GM10847 (cell line): ENCODE results near the gene EXT2.

ENCODE experiments used
- POLR2A ChIP-seq: IDR thresholded peaks from 2 replicates; pipeline ENCODE4 v1.6.1; 2011; ENCODE audit not compliant: insufficient read length; ENCODE audit errors: extremely low read depth

Gene EXT2

GRCh38 chr11:44246726-44247125 is 151.2 kb downstream of the EXT2 start:
- no peak for TF ChIP-seq POLR2A

GRCh38 chr11:44247508-44247907 is 152.0 kb downstream of the EXT2 start:
- no peak for TF ChIP-seq POLR2A

GRCh38 chr11:44248109-44248508 is 152.6 kb downstream of the EXT2 start:
- no peak for TF ChIP-seq POLR2A

GRCh38 chr11:44250421-44250820 is 154.9 kb downstream of the EXT2 start:
- TF ChIP-seq POLR2A, result no peak

- no peak for TF ChIP-seq POLR2A
Measured at GRCh38 chr11:44252999-44253602, 157.6 kb downstream of the EXT2 start.

GRCh38 chr11:44255406-44256071 is 160.1 kb downstream of the EXT2 start:
- TF ChIP-seq POLR2A, result no peak

GRCh38 chr11:44256673-44257291 is 161.3 kb downstream of the EXT2 start:
- no peak for TF ChIP-seq POLR2A

- no peak for TF ChIP-seq POLR2A
Measured at GRCh38 chr11:44257338-44258189, 162.1 kb downstream of the EXT2 start.

GRCh38 chr11:44258190-44258489 is 162.7 kb downstream of the EXT2 start:
- no peak for TF ChIP-seq POLR2A

GRCh38 chr11:44258839-44259420 is 163.5 kb downstream of the EXT2 start:
- TF ChIP-seq POLR2A, result no peak

- TF ChIP-seq POLR2A, result no peak
Measured at GRCh38 chr11:44260081-44260480, 164.6 kb downstream of the EXT2 start.

GRCh38 chr11:44261800-44262591 is 166.5 kb downstream of the EXT2 start:
- no peak for TF ChIP-seq POLR2A

- no peak for TF ChIP-seq POLR2A
Measured at GRCh38 chr11:44263738-44264437, 168.4 kb downstream of the EXT2 start.

GRCh38 chr11:44264438-44264749 is 168.9 kb downstream of the EXT2 start:
- no peak for TF ChIP-seq POLR2A
